Measurements from ENCODE around the gene DNAL4. TPM values are rescaled to one million over a fixed set of nuclear protein-coding genes. Genes with fewer than 3 reads are reported as not detected.

DNAL4 gene
- polyA plus RNA-seq, 1 experiment: 29.9 TPM

DNA sequence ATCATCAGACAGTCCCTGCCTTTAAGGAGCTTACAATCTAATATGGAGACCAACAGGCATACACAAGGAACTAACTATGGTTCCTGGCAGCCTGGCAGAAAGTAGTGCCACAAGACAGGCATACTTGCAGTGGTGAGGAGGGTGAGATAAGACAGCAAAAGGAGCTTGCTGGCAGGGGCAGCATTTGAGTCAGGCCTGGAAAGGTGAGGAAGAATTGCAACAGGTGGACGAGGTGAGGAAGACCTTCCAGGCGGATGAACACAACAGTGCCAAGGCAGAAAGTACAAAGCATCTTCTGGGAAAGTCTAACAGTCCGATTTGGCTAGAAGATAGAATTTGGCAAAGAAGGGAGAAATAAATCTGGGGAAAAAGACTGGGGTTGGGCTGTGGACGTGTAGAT lies 4.3 kb downstream of the DNAL4 start:
- TF ChIP-seq, protein P1, sequence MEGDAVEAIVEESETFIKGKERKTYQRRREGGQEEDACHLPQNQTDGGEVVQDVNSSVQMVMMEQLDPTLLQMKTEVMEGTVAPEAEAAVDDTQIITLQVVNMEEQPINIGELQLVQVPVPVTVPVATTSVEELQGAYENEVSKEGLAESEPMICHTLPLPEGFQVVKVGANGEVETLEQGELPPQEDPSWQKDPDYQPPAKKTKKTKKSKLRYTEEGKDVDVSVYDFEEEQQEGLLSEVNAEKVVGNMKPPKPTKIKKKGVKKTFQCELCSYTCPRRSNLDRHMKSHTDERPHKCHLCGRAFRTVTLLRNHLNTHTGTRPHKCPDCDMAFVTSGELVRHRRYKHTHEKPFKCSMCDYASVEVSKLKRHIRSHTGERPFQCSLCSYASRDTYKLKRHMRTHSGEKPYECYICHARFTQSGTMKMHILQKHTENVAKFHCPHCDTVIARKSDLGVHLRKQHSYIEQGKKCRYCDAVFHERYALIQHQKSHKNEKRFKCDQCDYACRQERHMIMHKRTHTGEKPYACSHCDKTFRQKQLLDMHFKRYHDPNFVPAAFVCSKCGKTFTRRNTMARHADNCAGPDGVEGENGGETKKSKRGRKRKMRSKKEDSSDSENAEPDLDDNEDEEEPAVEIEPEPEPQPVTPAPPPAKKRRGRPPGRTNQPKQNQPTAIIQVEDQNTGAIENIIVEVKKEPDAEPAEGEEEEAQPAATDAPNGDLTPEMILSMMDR (IDR thresholded peaks at IDR 0.05; ENCODE audit: insufficient read depth, low read depth, low read length): no peak
- H3K36me3 ChIP-seq (ENCODE audit: control insufficient read depth, insufficient read depth, low read length): no peaks in the 10 kb centered on the region
- no peak overlapping the region for H3K4me3 ChIP-seq (ENCODE audit: low read depth, low read length)
- ChIA-PET POLR2A (no interaction called here), CTCF (interaction anchor here (1.9 to 9.2 kb wide), 2 partner anchors 21 kb away, joined by 7 to 64 read pairs; no protein-coding TSS in a partner anchor)
- H3K27me3 ChIP-seq (ENCODE audit: control insufficient read depth, insufficient read depth, low read length): no peaks in the 10 kb centered on the region
- no peak for DNase-seq (ENCODE audit: low read depth)

DNA sequence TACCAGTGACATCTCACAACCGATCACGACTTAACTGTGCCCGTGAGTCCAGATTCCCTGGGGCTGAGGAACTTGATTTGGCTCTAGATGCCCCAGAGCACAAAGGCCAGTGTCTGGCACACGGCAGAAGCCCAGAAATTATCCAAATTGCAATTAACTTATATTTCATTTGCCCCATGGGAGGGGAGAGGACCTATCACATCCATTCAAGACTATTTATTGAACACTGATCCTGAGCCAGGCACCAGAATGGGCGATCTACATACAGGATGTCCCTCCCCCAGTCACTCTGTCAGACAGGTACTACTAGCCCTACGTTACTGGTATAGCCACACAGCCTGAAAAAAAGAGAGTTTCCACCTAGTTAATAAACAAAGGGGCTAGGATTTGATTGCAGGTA lies 5.1 kb downstream of the DNAL4 start:
- H3K36me3 ChIP-seq (ENCODE audit: control insufficient read depth, insufficient read depth, low read length): no peaks in the 10 kb centered on the region
- ChIA-PET POLR2A (no interaction called here), CTCF (interaction anchor here (9.2 kb wide), 1 partner anchor 20 kb away, joined by 64 read pairs; no protein-coding TSS in a partner anchor)
- TF ChIP-seq, protein P1 (IDR thresholded peaks at IDR 0.05; ENCODE audit: insufficient read depth, low read depth, low read length): no peak
- H3K27me3 ChIP-seq (ENCODE audit: control insufficient read depth, insufficient read depth, low read length): no peaks in the 10 kb centered on the region
- DNase-seq (ENCODE audit: low read depth): no peak
- H3K4me3 ChIP-seq (ENCODE audit: low read depth, low read length): no peak overlapping the region

DNA sequence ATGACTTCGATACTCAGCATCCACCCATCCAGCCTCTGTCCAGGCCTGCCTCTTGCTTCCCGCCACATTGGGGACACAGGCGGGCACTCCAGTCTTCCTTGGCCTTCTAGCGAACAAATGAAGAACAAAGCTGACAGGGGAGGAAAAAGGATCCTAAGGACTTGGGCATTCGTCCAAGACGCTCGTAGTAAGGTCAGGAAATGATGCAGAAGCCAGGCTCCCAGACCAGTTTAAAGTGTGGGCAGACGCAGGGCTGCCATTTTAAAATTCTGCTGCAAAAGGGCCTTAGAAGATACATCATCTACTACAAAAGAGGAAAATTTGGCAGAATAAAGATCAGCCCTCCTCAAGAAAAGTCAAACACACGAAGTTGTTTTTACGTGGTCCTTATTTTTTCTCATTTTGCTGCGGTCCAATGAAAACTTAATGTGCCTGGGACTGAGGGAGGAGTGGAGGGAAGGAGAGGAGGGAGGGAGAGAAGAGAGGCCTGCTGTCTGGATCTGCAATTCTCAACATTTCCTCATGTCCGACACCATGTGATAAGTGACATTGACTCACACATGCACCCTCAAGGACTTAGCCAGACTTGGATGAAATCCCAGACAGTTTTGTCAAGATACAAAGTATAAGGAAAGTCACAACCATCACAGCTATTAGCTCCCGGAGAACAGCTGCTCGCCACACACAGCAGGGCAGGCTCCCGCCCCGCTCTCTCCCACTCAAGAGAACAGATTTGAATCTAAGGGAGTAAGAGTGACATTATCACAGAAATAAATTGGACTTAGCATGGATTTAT lies 5.7 kb downstream of the DNAL4 start:
- Histone ChIP-seq H3K36me3 (ENCODE audit: control insufficient read depth, insufficient read depth, low read length) (no peaks in the 10 kb centered on the region), H3K4me3 (ENCODE audit: low read depth, low read length) (no peak overlapping the region), H3K27me3 (ENCODE audit: control insufficient read depth, insufficient read depth, low read length) (no peaks in the 10 kb centered on the region)
- POLR2A ChIA-PET: no interaction called here
- TF ChIP-seq, protein P1 (IDR thresholded peaks at IDR 0.05; ENCODE audit: insufficient read depth, low read depth, low read length): no peak
- CTCF ChIA-PET: interaction anchor here (9.2 kb wide), 1 partner anchor 19 kb away, joined by 64 read pairs; no protein-coding TSS in a partner anchor
- peak; percentile 83 for DNase-seq (ENCODE audit: low read depth)

DNA sequence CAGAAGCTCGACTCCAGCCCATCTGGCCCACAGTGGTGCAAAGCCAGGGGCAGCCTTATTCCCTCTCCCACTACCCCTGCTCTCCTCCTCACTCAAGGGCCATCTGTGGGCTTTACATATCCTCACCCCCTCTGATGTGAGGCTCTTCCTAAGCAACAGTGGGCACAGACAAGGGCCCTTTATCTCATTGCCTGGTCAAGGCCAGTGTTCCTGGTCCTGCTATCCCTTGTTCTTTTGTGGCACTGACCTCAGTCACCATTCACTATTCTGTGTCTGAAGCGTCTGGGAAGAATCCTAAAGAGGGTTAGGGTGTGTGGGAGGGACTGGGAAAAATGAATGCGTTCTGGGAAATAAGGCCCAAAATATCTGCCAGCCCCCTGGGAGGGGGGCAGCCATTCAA lies 7.3 kb downstream of the DNAL4 start:
- TF ChIP-seq, protein P1 (IDR thresholded peaks at IDR 0.05; ENCODE audit: insufficient read depth, low read depth, low read length): no peak
- no peak for DNase-seq (ENCODE audit: low read depth)
- Histone ChIP-seq H3K4me3 (ENCODE audit: low read depth, low read length) (no peak overlapping the region), H3K36me3 (ENCODE audit: control insufficient read depth, insufficient read depth, low read length) (no peaks in the 10 kb centered on the region), H3K27me3 (ENCODE audit: control insufficient read depth, insufficient read depth, low read length) (no peaks in the 10 kb centered on the region)
- POLR2A ChIA-PET: no interaction called here
- CTCF ChIA-PET: interaction anchor here (0.6 to 9.2 kb wide), 3 partner anchors 18 to 27 kb away, joined by 3 to 64 read pairs (median 11); no protein-coding TSS in a partner anchor

DNA sequence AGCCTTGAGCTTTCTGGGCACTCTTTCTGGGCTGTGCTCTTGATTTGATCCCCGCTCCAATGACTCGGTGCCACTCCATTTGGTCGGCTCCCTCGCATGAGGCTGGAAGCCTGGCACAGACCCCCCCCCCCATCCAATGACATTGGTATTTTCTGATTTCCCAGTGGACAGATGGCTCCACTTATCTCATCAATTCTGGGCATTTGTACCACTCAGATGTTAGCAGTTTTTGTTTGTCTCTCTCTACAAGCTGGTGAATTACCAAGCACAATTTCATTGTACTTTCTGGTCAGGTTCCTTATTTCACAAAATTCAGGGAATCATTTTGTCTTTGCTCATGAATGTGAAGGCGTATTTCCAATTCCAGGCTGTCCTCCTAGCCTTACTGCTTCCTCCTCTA lies 9.1 kb downstream of the DNAL4 start:
- TF ChIP-seq, protein P1 (IDR thresholded peaks at IDR 0.05; ENCODE audit: insufficient read depth, low read depth, low read length): no peak

More for the DNA sequence above, 9.1 kb downstream of the DNAL4 start:
- ChIA-PET POLR2A (no interaction called here), CTCF (interaction anchor here (3.1 to 9.2 kb wide), 2 partner anchors 16 to 19 kb away, joined by 11 to 64 read pairs; no protein-coding TSS in a partner anchor)
- DNase-seq (ENCODE audit: low read depth): no peak
- no peaks in the 10 kb centered on the region for H3K27me3 ChIP-seq (ENCODE audit: control insufficient read depth, insufficient read depth, low read length)
- H3K4me3 ChIP-seq (ENCODE audit: low read depth, low read length): no peak overlapping the region
- H3K36me3 ChIP-seq (ENCODE audit: control insufficient read depth, insufficient read depth, low read length): peaks cover 7% of the 10 kb centered on the region; the same call in 1 of the 2 replicates

All from BJ (cell line).